Measurements from ENCODE around the gene C1GALT1. TPM values are rescaled to one million over a fixed set of nuclear protein-coding genes. Genes with fewer than 3 reads are reported as not detected.

Gene C1GALT1
- total RNA-seq, 4 donors from 2014 or later = 6.8 to 37.6 (median 16.3) TPM

DNA sequence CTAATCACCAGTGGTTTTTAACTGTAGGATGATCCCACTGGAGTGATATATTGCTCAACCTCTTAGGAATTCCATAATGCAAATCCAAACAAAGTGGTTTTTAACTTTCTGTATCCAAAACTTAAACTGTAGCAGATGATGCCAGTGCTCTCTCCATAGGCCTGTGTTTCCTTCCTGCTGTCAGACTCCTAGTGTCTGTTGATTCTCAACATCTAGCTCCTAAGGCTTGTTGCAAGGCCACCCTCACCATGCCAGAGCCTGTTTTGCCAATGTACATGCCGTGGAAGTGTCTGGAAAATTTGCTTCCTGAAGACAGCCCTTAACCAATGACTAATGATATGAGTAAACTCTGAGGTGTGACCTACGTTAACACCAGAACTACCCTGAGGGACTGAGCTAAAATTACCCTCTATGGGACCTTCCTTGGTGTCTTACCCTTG is 39.3 kb downstream of the C1GALT1 start:
- in situ Hi-C loops (cut with MboI; ENCODE audit: low pct_ligation_motif_present in 1 of 4, low pct_unique_long_range_greater_than_20kb in 1 of 4, low sequenced_read_pairs in 3 of 4) = no loop called here
- no peak for DNase-seq
- peaks cover 0 to 3% (median 0%) of the 10 kb centered on the region in 4 donors for H3K36me3 ChIP-seq
- TF ChIP-seq, protein P1, sequence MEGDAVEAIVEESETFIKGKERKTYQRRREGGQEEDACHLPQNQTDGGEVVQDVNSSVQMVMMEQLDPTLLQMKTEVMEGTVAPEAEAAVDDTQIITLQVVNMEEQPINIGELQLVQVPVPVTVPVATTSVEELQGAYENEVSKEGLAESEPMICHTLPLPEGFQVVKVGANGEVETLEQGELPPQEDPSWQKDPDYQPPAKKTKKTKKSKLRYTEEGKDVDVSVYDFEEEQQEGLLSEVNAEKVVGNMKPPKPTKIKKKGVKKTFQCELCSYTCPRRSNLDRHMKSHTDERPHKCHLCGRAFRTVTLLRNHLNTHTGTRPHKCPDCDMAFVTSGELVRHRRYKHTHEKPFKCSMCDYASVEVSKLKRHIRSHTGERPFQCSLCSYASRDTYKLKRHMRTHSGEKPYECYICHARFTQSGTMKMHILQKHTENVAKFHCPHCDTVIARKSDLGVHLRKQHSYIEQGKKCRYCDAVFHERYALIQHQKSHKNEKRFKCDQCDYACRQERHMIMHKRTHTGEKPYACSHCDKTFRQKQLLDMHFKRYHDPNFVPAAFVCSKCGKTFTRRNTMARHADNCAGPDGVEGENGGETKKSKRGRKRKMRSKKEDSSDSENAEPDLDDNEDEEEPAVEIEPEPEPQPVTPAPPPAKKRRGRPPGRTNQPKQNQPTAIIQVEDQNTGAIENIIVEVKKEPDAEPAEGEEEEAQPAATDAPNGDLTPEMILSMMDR (IDR thresholded peaks at IDR 0.05) = no peak
- no peak for TF ChIP-seq POLR2A (IDR thresholded peaks at IDR 0.05)
- TF ChIP-seq POLR2AphosphoS5 (IDR thresholded peaks at IDR 0.05) = no peak
- no peak for TF ChIP-seq EP300 (IDR thresholded peaks at IDR 0.05; ENCODE audit: low read depth)
- intact Hi-C loops (cut with DNase I; ENCODE audit: low total_unique reads) = no loop called here
- H3K4me1 ChIP-seq = no peaks in the 10 kb centered on the region
- WGBS, 2 donors (ENCODE audit: low coverage in 1 of 2) = 53 to 78% methylated on average over 1 to 2 of the region's 2 CpGs
- no peak overlapping the region for H3K4me3 ChIP-seq
- no peaks in the 10 kb centered on the region for H3K27me3 ChIP-seq
- no peaks in the 10 kb centered on the region for H3K9me3 ChIP-seq
- no peak overlapping the region for H3K27ac ChIP-seq

DNA sequence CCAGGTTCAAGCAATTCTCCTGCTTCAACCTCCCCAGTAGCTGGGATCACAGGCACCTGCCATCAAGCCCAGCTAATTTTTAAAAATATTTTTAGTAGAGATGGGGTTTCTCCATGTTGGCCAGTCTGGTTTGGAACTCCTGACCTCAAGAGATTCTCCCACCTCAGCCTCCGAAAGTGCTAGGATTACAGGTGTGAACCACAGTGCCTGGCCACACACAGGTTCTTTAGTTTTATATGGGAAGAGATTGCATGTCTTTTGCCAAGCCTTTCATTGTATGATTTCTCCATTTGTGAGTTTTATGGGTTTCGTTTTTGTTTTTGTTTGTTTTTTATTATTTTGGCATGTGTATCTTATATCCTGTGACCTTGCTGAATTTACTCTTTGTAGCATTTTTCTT is 40.9 kb downstream of the C1GALT1 start:
- no peaks in the 10 kb centered on the region for H3K9me3 ChIP-seq
- H3K4me3 ChIP-seq = no peak overlapping the region
- H3K27me3 ChIP-seq = no peaks in the 10 kb centered on the region
- H3K27ac ChIP-seq = no peak overlapping the region
- 82 to 88% methylated on average over 1 to 2 of the region's 2 CpGs for WGBS, 2 donors (ENCODE audit: low coverage in 1 of 2)
- in situ Hi-C loops (cut with MboI; ENCODE audit: low pct_ligation_motif_present in 1 of 4, low pct_unique_long_range_greater_than_20kb in 1 of 4, low sequenced_read_pairs in 3 of 4) (no loop called here), intact Hi-C loops (cut with DNase I; ENCODE audit: low total_unique reads) (no loop called here)
- H3K36me3 ChIP-seq = peaks cover 0 to 3% (median 0%) of the 10 kb centered on the region in 4 donors
- DNase-seq = no peak
- H3K4me1 ChIP-seq = no peaks in the 10 kb centered on the region
- no peak for TF ChIP-seq POLR2AphosphoS5 (IDR thresholded peaks at IDR 0.05)
- TF ChIP-seq, protein P1 (IDR thresholded peaks at IDR 0.05) = no peak
- no peak for TF ChIP-seq EP300 (IDR thresholded peaks at IDR 0.05; ENCODE audit: low read depth)
- no peak for TF ChIP-seq POLR2A (IDR thresholded peaks at IDR 0.05)

DNA sequence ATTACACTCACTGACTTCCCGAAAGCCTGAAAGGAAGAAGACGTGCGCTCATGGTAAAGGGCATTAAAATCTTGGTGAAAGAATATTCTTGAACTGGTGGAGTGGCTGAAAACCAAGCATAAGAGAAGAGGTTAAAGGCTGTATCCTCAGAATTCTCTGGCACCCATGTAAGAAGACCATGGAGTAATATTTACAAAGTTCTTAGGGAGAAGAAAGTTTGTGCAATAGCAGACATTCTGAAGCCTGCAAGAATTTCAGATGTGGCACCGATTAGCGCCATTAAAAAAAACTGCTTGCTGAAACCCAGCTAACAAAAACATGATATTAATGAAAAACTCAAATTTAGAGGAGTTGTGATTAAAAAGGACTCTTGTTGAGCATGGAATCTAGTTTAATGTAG is 44.1 kb downstream of the C1GALT1 start:
- peaks cover 0 to 8% of the 10 kb centered on the region in 2 donors for H3K9me3 ChIP-seq
- H3K27ac ChIP-seq = no peak overlapping the region
- H3K36me3 ChIP-seq = peaks cover 0 to 3% (median 0%) of the 10 kb centered on the region in 4 donors
- TF ChIP-seq POLR2AphosphoS5 (IDR thresholded peaks at IDR 0.05) = no peak
- no peak for TF ChIP-seq POLR2A (IDR thresholded peaks at IDR 0.05)
- TF ChIP-seq, protein P1 (IDR thresholded peaks at IDR 0.05) = no peak
- TF ChIP-seq EP300 (IDR thresholded peaks at IDR 0.05; ENCODE audit: low read depth) = no peak
- no peaks in the 10 kb centered on the region for H3K4me1 ChIP-seq
- WGBS, 2 donors (ENCODE audit: low coverage in 1 of 2) = 91 to 96% methylated on average over 5 of the region's 5 CpGs
- H3K4me3 ChIP-seq = no peak overlapping the region
- intact Hi-C loops (cut with DNase I; ENCODE audit: low total_unique reads) (no loop called here), in situ Hi-C loops (cut with MboI; ENCODE audit: low pct_ligation_motif_present in 1 of 4, low pct_unique_long_range_greater_than_20kb in 1 of 4, low sequenced_read_pairs in 3 of 4) (no loop called here)
- DNase-seq = no peak
- no peaks in the 10 kb centered on the region for H3K27me3 ChIP-seq

DNA sequence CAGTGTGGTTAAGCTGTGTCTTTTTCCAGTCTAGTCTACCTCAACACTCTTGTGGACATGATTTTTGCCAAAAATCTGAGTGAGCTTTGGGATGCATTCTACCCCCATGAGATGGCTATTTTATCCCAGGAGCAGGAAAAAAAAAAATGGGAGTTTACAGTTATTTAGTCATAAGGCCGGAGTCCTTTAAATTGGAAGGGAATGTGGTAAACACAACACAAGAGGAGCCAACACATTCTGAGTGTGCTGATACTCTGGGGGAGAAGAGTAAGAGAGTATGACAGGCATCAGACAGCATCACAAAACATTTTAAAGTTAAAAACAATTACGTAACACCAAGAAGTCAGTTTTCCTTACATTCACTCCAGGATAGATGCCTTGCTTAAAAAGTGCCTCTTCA is 46.1 kb downstream of the C1GALT1 start:
- WGBS, 2 donors (ENCODE audit: low coverage in 1 of 2) = 38 to 41% methylated on average over 2 of the region's 2 CpGs
- H3K27me3 ChIP-seq = no peaks in the 10 kb centered on the region
- intact Hi-C loops (cut with DNase I; ENCODE audit: low total_unique reads) = no loop called here
- in situ Hi-C loops (cut with MboI; ENCODE audit: low pct_ligation_motif_present in 1 of 4, low pct_unique_long_range_greater_than_20kb in 1 of 4, low sequenced_read_pairs in 3 of 4) = no loop called here
- no peak overlapping the region for H3K27ac ChIP-seq
- peaks cover 0 to 8% of the 10 kb centered on the region in 2 donors for H3K9me3 ChIP-seq
- no peak overlapping the region for H3K4me3 ChIP-seq
- H3K36me3 ChIP-seq = peaks cover 0 to 3% (median 0%) of the 10 kb centered on the region in 4 donors
- DNase-seq = no peak
- TF ChIP-seq, protein P1 (IDR thresholded peaks at IDR 0.05) = no peak
- TF ChIP-seq EP300 (IDR thresholded peaks at IDR 0.05; ENCODE audit: low read depth) (no peak), POLR2A (IDR thresholded peaks at IDR 0.05) (no peak), POLR2AphosphoS5 (IDR thresholded peaks at IDR 0.05) (no peak)
- no peaks in the 10 kb centered on the region for H3K4me1 ChIP-seq
